Effector memory CD4-positive, alpha-beta T cell (primary cell): ENCODE measurements around the gene SPTBN5.

Experiments
- DNase-seq, 3 donors: peaks; one replicate each; pipeline ENCODE4 v3.0.0-alpha.2; 2020
- H3K27ac ChIP-seq: 2 replicates; pipeline ENCODE4 v1.7.0; 2013; ENCODE audit warnings: mild to moderate bottlenecking, low read length, moderate library complexity; ENCODE audit not compliant: insufficient read depth, poor library complexity, severe bottlenecking
- H3K27me3 ChIP-seq: replicated peaks from 2 replicates; pipeline ENCODE4 v1.7.0; 2013; ENCODE audit warnings: mild to moderate bottlenecking, low read length; ENCODE audit not compliant: insufficient read depth, control insufficient read depth, poor library complexity, severe bottlenecking
- H3K36me3 ChIP-seq: 2 replicates; pipeline ENCODE4 v1.7.0; 2013; ENCODE audit warnings: mild to moderate bottlenecking, low read length, moderate library complexity; ENCODE audit not compliant: control insufficient read depth, insufficient read depth
- H3K4me1 ChIP-seq: 2 replicates; pipeline ENCODE4 v1.7.0; 2013; ENCODE audit warnings: low read length, mild to moderate bottlenecking; ENCODE audit not compliant: control insufficient read depth, insufficient read depth, poor library complexity, severe bottlenecking
- H3K4me3 ChIP-seq: 2 replicates; pipeline ENCODE4 v1.7.0; 2013; ENCODE audit warnings: low read length, low read depth, mild to moderate bottlenecking; ENCODE audit not compliant: insufficient read depth, poor library complexity, severe bottlenecking
- H3K9me3 ChIP-seq: 2 replicates; pipeline ENCODE4 v1.7.0; 2013; ENCODE audit warnings: mild to moderate bottlenecking, low read length, moderate library complexity; ENCODE audit not compliant: control insufficient read depth

Gene SPTBN5

DNA sequence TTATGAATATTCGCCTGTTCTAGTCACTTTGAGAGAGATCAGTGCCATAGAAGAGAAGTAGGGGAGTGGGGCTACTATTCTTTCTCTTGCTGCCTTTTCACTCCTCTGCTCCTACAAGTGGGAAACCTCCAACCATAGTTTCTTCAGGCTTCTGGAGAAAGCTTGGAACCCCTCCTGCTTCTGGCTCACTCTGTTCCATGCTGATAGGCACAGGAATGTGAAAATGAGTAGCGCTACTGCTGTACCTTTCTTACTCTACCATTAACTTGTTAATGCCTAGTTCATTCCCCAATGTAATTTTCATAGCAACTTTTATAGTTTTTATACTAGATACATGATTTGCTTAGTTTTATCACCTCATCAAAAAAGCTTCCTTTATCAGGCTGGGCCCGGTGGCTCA lies 92.7 kb downstream of the SPTBN5 start:
- DNase-seq, result no peak
- no peaks in the 10 kb centered on the region for H3K4me1 ChIP-seq
- no peak overlapping the region for H3K4me3 ChIP-seq
- peaks cover 6% of the 10 kb centered on the region for H3K36me3 ChIP-seq
- H3K9me3 ChIP-seq, result no peaks in the 10 kb centered on the region
- H3K27ac ChIP-seq, result no peak overlapping the region
- H3K27me3 ChIP-seq, result no peaks in the 10 kb centered on the region

DNA sequence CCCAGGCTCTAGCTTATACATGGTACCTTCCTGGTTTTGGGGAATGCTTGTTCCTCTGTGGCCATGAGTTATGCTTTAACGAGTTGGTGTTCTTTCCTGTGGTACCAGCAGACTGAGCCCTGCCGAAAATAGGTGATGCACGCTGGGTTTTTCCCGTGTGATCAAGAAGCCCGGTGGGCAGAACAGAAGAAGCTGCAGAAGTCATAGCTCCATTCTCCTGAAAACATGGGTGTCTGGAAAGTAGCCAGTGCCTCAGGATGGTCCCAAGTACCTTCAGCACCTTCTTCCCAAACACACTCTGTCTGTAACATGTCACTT lies 94.4 kb downstream of the SPTBN5 start:
- H3K27ac ChIP-seq, result no peak overlapping the region
- DNase-seq, result no peak
- H3K36me3 ChIP-seq, result peaks cover 6% of the 10 kb centered on the region
- no peak overlapping the region for H3K4me3 ChIP-seq
- H3K4me1 ChIP-seq, result no peaks in the 10 kb centered on the region
- H3K27me3 ChIP-seq, result no peaks in the 10 kb centered on the region
- H3K9me3 ChIP-seq, result no peaks in the 10 kb centered on the region

GRCh38 chr15:41798607-41799487 lies 95.0 kb downstream of the SPTBN5 start:
- Histone ChIP-seq H3K9me3 (no peaks in the 10 kb centered on the region), H3K4me3 (no peak overlapping the region), H3K4me1 (no peaks in the 10 kb centered on the region), H3K27me3 (no peaks in the 10 kb centered on the region), H3K36me3 (peaks cover 6% of the 10 kb centered on the region), H3K27ac (no peak overlapping the region)
- no peak for DNase-seq
